Measurements from ENCODE around the gene CCNDBP1. TPM values are rescaled to one million over a fixed set of nuclear protein-coding genes. Genes with fewer than 3 reads are reported as not detected.
"Not testable (repeated sequence)": the region's sequence is repeated elsewhere in the genome, so short reads cannot be mapped to it uniquely, and the experiment has no call there.

Gene CCNDBP1
- polyA plus RNA-seq, 3 donors, result 37.7 to 75.7 (median 62.0) TPM

- WGBS, 3 donors, result 71 to 78% (median 71%) methylated on average over 2 of the region's 2 CpGs
- H3K27ac ChIP-seq (ENCODE audit: low read depth, low read length), result no peak overlapping the region
These were observed 2.4 kb downstream of the CCNDBP1 start for GRCh38 chr15:43187544-43188155.

- 79 to 89% (median 80%) methylated on average over 2 of the region's 2 CpGs for WGBS, 3 donors
These were observed 4.1 kb downstream of the CCNDBP1 start for GRCh38 chr15:43189296-43189695.

GRCh38 chr15:43190178-43190577 is 5.0 kb downstream of the CCNDBP1 start:
- 48 to 78% (median 64%) methylated on average over 1 of the region's 1 CpG for WGBS, 3 donors
- H3K27ac ChIP-seq (ENCODE audit: low read depth, low read length), result no peak overlapping the region

More at GRCh38 chr15:43189296-43189695, 4.1 kb downstream of the CCNDBP1 start:
- no peak overlapping the region for H3K27ac ChIP-seq (ENCODE audit: low read depth, low read length)

- no peak overlapping the region for H3K27ac ChIP-seq (ENCODE audit: low read depth, low read length)
- WGBS, 3 donors, result 90 to 95% (median 92%) methylated on average over 2 of the region's 2 CpGs
These were observed 8.5 kb downstream of the CCNDBP1 start for GRCh38 chr15:43193710-43194109.

- 86 to 89% (median 88%) methylated on average over 2 of the region's 2 CpGs for WGBS, 3 donors
- H3K27ac ChIP-seq (ENCODE audit: low read depth, low read length), result no peak overlapping the region
These were observed 9.6 kb downstream of the CCNDBP1 start for GRCh38 chr15:43194795-43195194.

GRCh38 chr15:43196760-43197548 is 11.8 kb downstream of the CCNDBP1 start:
- 87 to 90% (median 88%) methylated on average over 10 of the region's 10 CpGs for WGBS, 3 donors
- H3K27ac ChIP-seq (ENCODE audit: low read depth, low read length), result no peak overlapping the region

GRCh38 chr15:43197773-43198172 is 12.6 kb downstream of the CCNDBP1 start:
- 82 to 92% (median 82%) methylated on average over 3 of the region's 3 CpGs for WGBS, 3 donors
- H3K27ac ChIP-seq (ENCODE audit: low read depth, low read length), result not testable (repeated sequence)

- 93 to 100% (median 97%) methylated on average over 4 of the region's 4 CpGs for WGBS, 3 donors
- H3K27ac ChIP-seq (ENCODE audit: low read depth, low read length), result not testable (repeated sequence)
These were observed 13.4 kb downstream of the CCNDBP1 start for GRCh38 chr15:43198556-43198955.

- no peak overlapping the region for H3K27ac ChIP-seq (ENCODE audit: low read depth, low read length)
- 96 to 98% (median 96%) methylated on average over 3 of the region's 3 CpGs for WGBS, 3 donors
These were observed 13.8 kb downstream of the CCNDBP1 start for GRCh38 chr15:43198992-43199391.

GRCh38 chr15:43199945-43200488 is 14.8 kb downstream of the CCNDBP1 start:
- no peak overlapping the region for H3K27ac ChIP-seq (ENCODE audit: low read depth, low read length)
- 76 to 90% (median 89%) methylated on average over 3 of the region's 3 CpGs for WGBS, 3 donors

GRCh38 chr15:43204016-43204901 is 19.1 kb downstream of the CCNDBP1 start:
- H3K27ac ChIP-seq (ENCODE audit: low read depth, low read length), result no peak overlapping the region
- 30 to 39% (median 33%) methylated on average over 8 of the region's 8 CpGs for WGBS, 3 donors

- WGBS, 3 donors, result 65 to 90% (median 87%) methylated on average over 5 of the region's 5 CpGs
- H3K27ac ChIP-seq (ENCODE audit: low read depth, low read length), result no peak overlapping the region
These were observed 20.9 kb downstream of the CCNDBP1 start for GRCh38 chr15:43206054-43206453.

- 84 to 93% (median 88%) methylated on average over 9 of the region's 9 CpGs for WGBS, 3 donors
- no peak overlapping the region for H3K27ac ChIP-seq (ENCODE audit: low read depth, low read length)
These were observed 21.8 kb downstream of the CCNDBP1 start for GRCh38 chr15:43207024-43207423.

GRCh38 chr15:43208052-43209002 is 23.1 kb downstream of the CCNDBP1 start:
- WGBS, 3 donors, result 57 to 68% (median 59%) methylated on average over 23 of the region's 23 CpGs
- no peak overlapping the region for H3K27ac ChIP-seq (ENCODE audit: low read depth, low read length)

GRCh38 chr15:43209059-43209824 is 24.0 kb downstream of the CCNDBP1 start:
- H3K27ac ChIP-seq (ENCODE audit: low read depth, low read length), result no peak overlapping the region
- 63 to 77% (median 74%) methylated on average over 13 of the region's 13 CpGs for WGBS, 3 donors

GRCh38 chr15:43210172-43210745 is 25.1 kb downstream of the CCNDBP1 start:
- WGBS, 3 donors, result 84 to 90% (median 88%) methylated on average over 15 of the region's 15 CpGs

GRCh38 chr15:43210807-43211206 is 25.6 kb downstream of the CCNDBP1 start:
- no peak overlapping the region for H3K27ac ChIP-seq (ENCODE audit: low read depth, low read length)
- WGBS, 3 donors, result 72 to 83% (median 80%) methylated on average over 9 of the region's 9 CpGs

More at GRCh38 chr15:43210172-43210745, 25.1 kb downstream of the CCNDBP1 start:
- H3K27ac ChIP-seq (ENCODE audit: low read depth, low read length), result no peak overlapping the region
